ENCODE data around the gene CRIM1. TPM values are rescaled to one million over a fixed set of nuclear protein-coding genes. Genes with fewer than 3 reads are reported as not detected.

CRIM1 gene
- total and polyA plus RNA-seq, 4 donors, result 2.2 to 22.1 (median 9.6) TPM

DNA sequence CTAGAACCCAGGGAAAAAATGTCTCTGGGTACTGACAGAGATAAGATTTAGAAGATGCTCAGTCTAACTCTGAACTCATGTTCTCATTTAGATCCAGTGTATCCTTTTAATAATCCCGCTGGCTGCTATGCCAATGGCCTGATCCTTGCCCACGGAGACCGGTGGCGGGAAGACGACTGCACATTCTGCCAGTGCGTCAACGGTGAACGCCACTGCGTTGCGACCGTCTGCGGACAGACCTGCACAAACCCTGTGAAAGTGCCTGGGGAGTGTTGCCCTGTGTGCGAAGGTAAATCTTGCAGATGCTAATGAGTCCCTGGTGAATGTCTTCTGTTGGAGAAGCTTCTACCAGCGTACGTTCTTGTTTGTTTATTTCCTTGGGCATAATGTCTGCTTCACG, 123.8 kb downstream of the CRIM1 start:
- Histone ChIP-seq H3K27ac (ENCODE audit: low read depth in 1 of 2, low read length in 2 of 2) (no peak overlapping the region), H3K36me3 (ENCODE audit: control insufficient read depth in 4 of 4, insufficient read depth in 3 of 4, low read depth in 1 of 4, low read length in 3 of 4) (peaks cover 0 to 5% (median 0%) of the 10 kb centered on the region in 4 donors), H3K9me3 (ENCODE audit: control insufficient read depth in 4 of 4, low read length in 3 of 4) (peaks cover under 1 to 25% (median 6%) of the 10 kb centered on the region in 4 donors), H3K4me3 (ENCODE audit: low read depth in 1 of 3, low read length in 3 of 3) (no peak overlapping the region), H3K27me3 (ENCODE audit: control insufficient read depth in 4 of 4, insufficient read depth in 4 of 4, low read length in 3 of 4) (no peaks in the 10 kb centered on the region), H3K9ac (ENCODE audit: low read depth in 1 of 2, low read length in 2 of 2) (no peak overlapping the region), H3K4me1 (ENCODE audit: control insufficient read depth in 4 of 4, insufficient read depth in 4 of 4, low read length in 3 of 4) (no peaks in the 10 kb centered on the region)
- no peak for DNase-seq (ENCODE audit: low spot score)
- no peak for TF ChIP-seq GABPA (IDR thresholded peaks at IDR 0.05 in 1 of 2, conservative IDR thresholded peaks at IDR 0.05 in 1 of 2)
- no peak for TF ChIP-seq HNF4G (IDR thresholded peaks at IDR 0.05)
- TF ChIP-seq, protein P1, sequence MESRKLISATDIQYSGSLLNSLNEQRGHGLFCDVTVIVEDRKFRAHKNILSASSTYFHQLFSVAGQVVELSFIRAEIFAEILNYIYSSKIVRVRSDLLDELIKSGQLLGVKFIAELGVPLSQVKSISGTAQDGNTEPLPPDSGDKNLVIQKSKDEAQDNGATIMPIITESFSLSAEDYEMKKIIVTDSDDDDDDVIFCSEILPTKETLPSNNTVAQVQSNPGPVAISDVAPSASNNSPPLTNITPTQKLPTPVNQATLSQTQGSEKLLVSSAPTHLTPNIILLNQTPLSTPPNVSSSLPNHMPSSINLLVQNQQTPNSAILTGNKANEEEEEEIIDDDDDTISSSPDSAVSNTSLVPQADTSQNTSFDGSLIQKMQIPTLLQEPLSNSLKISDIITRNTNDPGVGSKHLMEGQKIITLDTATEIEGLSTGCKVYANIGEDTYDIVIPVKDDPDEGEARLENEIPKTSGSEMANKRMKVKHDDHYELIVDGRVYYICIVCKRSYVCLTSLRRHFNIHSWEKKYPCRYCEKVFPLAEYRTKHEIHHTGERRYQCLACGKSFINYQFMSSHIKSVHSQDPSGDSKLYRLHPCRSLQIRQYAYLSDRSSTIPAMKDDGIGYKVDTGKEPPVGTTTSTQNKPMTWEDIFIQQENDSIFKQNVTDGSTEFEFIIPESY (IDR thresholded peaks at IDR 0.05), result no peak
- no peak for TF ChIP-seq FOXA2 (IDR thresholded peaks at IDR 0.05)
- TF ChIP-seq, protein P2, sequence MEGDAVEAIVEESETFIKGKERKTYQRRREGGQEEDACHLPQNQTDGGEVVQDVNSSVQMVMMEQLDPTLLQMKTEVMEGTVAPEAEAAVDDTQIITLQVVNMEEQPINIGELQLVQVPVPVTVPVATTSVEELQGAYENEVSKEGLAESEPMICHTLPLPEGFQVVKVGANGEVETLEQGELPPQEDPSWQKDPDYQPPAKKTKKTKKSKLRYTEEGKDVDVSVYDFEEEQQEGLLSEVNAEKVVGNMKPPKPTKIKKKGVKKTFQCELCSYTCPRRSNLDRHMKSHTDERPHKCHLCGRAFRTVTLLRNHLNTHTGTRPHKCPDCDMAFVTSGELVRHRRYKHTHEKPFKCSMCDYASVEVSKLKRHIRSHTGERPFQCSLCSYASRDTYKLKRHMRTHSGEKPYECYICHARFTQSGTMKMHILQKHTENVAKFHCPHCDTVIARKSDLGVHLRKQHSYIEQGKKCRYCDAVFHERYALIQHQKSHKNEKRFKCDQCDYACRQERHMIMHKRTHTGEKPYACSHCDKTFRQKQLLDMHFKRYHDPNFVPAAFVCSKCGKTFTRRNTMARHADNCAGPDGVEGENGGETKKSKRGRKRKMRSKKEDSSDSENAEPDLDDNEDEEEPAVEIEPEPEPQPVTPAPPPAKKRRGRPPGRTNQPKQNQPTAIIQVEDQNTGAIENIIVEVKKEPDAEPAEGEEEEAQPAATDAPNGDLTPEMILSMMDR (IDR thresholded peaks at IDR 0.05; ENCODE audit: low read depth, low read length, missing input control), result no peak
- no peak for TF ChIP-seq HNF4A (conservative IDR thresholded peaks at IDR 0.05)
- TF ChIP-seq EGR1 (IDR thresholded peaks at IDR 0.05; ENCODE audit: low read depth in 2 of 2), result no peak
- TF ChIP-seq NR2F2 (IDR thresholded peaks at IDR 0.05), result no peak
- 97% methylated on average over 16 of the region's 16 CpGs for WGBS

DNA sequence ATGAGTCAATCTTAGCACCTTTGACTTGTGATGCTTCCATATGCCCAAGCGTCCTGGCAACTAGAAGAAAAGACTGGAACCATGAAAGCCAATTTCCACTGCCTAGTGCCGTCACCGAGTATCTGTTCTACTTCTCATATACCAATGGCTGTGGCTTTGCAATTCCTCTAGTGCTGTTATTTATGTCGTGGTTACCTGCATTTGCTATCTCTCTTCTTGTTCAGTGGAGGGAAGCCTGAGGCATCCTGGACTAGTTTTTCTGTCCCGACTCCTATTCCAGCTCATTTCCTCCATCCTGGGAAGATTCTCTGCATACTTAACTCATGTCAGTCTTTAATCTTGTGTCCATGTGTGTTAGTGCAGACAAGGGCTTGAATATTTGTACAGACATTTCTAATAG, 124.5 kb downstream of the CRIM1 start:
- no peak for DNase-seq (ENCODE audit: low spot score)
- Histone ChIP-seq H3K4me3 (ENCODE audit: low read depth in 1 of 3, low read length in 3 of 3) (no peak overlapping the region), H3K9ac (ENCODE audit: low read depth in 1 of 2, low read length in 2 of 2) (no peak overlapping the region), H3K9me3 (ENCODE audit: control insufficient read depth in 4 of 4, low read length in 3 of 4) (peaks cover 0 to 19% (median 5%) of the 10 kb centered on the region in 4 donors), H3K27ac (ENCODE audit: low read depth in 1 of 2, low read length in 2 of 2) (no peak overlapping the region), H3K36me3 (ENCODE audit: control insufficient read depth in 4 of 4, insufficient read depth in 3 of 4, low read depth in 1 of 4, low read length in 3 of 4) (peaks cover 0 to 5% (median 0%) of the 10 kb centered on the region in 4 donors), H3K4me1 (ENCODE audit: control insufficient read depth in 4 of 4, insufficient read depth in 4 of 4, low read length in 3 of 4) (no peaks in the 10 kb centered on the region), H3K27me3 (ENCODE audit: control insufficient read depth in 4 of 4, insufficient read depth in 4 of 4, low read length in 3 of 4) (no peaks in the 10 kb centered on the region)
- 85% methylated on average over 5 of the region's 5 CpGs for WGBS
- TF ChIP-seq SP1 (IDR thresholded peaks at IDR 0.05) (no peak), YY1 (IDR thresholded peaks at IDR 0.05) (no peak), EGR1 (IDR thresholded peaks at IDR 0.05; ENCODE audit: low read depth in 2 of 2) (no peak), RXRA (IDR thresholded peaks at IDR 0.05) (no peak), HNF4A (conservative IDR thresholded peaks at IDR 0.05) (no peak), NR2F2 (IDR thresholded peaks at IDR 0.05) (no peak), TAF1 (conservative IDR thresholded peaks at IDR 0.05) (no peak), GABPA (IDR thresholded peaks at IDR 0.05 in 1 of 2, conservative IDR thresholded peaks at IDR 0.05 in 1 of 2) (no peak), HNF4G (IDR thresholded peaks at IDR 0.05) (no peak), FOXA2 (IDR thresholded peaks at IDR 0.05) (no peak), RAD21 (IDR thresholded peaks at IDR 0.05) (no peak), JUND (IDR thresholded peaks at IDR 0.05) (no peak), FOXA1 (IDR thresholded peaks at IDR 0.05) (no peak)
- TF ChIP-seq, protein P1 (IDR thresholded peaks at IDR 0.05), result no peak
- TF ChIP-seq, protein P3, sequence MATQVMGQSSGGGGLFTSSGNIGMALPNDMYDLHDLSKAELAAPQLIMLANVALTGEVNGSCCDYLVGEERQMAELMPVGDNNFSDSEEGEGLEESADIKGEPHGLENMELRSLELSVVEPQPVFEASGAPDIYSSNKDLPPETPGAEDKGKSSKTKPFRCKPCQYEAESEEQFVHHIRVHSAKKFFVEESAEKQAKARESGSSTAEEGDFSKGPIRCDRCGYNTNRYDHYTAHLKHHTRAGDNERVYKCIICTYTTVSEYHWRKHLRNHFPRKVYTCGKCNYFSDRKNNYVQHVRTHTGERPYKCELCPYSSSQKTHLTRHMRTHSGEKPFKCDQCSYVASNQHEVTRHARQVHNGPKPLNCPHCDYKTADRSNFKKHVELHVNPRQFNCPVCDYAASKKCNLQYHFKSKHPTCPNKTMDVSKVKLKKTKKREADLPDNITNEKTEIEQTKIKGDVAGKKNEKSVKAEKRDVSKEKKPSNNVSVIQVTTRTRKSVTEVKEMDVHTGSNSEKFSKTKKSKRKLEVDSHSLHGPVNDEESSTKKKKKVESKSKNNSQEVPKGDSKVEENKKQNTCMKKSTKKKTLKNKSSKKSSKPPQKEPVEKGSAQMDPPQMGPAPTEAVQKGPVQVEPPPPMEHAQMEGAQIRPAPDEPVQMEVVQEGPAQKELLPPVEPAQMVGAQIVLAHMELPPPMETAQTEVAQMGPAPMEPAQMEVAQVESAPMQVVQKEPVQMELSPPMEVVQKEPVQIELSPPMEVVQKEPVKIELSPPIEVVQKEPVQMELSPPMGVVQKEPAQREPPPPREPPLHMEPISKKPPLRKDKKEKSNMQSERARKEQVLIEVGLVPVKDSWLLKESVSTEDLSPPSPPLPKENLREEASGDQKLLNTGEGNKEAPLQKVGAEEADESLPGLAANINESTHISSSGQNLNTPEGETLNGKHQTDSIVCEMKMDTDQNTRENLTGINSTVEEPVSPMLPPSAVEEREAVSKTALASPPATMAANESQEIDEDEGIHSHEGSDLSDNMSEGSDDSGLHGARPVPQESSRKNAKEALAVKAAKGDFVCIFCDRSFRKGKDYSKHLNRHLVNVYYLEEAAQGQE (IDR thresholded peaks at IDR 0.05), result no peak
- TF ChIP-seq, protein P4, sequence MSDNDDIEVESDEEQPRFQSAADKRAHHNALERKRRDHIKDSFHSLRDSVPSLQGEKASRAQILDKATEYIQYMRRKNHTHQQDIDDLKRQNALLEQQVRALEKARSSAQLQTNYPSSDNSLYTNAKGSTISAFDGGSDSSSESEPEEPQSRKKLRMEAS (IDR thresholded peaks at IDR 0.05), result no peak
- TF ChIP-seq, protein P5, sequence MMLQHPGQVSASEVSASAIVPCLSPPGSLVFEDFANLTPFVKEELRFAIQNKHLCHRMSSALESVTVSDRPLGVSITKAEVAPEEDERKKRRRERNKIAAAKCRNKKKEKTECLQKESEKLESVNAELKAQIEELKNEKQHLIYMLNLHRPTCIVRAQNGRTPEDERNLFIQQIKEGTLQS (IDR thresholded peaks at IDR 0.05), result no peak
- TF ChIP-seq, protein P2 (IDR thresholded peaks at IDR 0.05; ENCODE audit: low read depth, low read length, missing input control), result no peak
